ENCODE measurements around the gene FGR.
"Not testable (repeated sequence)": the region's sequence is repeated elsewhere in the genome, so short reads cannot be mapped to it uniquely, and the experiment has no call there.

GRCh38 chr1:27640514-27640913 lies 5.5 kb upstream of the FGR start:
- not testable (repeated sequence) for TF ChIP-seq PATZ1 (CRISPR knock-in tag; IDR thresholded peaks at IDR 0.05; ENCODE audit: borderline replicate concordance); ZFP3 (CRISPR knock-in tag; IDR thresholded peaks at IDR 0.05); CREB5 (CRISPR knock-in tag; IDR thresholded peaks at IDR 0.05; ENCODE audit: low read depth)
